Kidney epithelial cell (primary cell): ENCODE results near the gene SNRNP48. TPM values are rescaled to one million over a fixed set of nuclear protein-coding genes. Genes with fewer than 3 reads are reported as not detected.

ENCODE experiments used
- DNase-seq: peaks from one replicate; pipeline ENCODE4 v3.0.0-alpha.2; 2010; ENCODE audit warnings: low read depth
- H3K27me3 ChIP-seq: 2 replicates; pipeline ENCODE4 v1.6.0; 2011; ENCODE audit warnings: low read length; ENCODE audit not compliant: control insufficient read depth, insufficient read depth
- H3K36me3 ChIP-seq: 2 replicates; pipeline ENCODE4 v1.5.1; 2011; ENCODE audit warnings: low read length; ENCODE audit not compliant: control insufficient read depth, insufficient read depth
- H3K4me3 ChIP-seq: 2 replicates; pipeline ENCODE4 v1.5.1; 2011; ENCODE audit warnings: low read depth, mild to moderate bottlenecking, control low read depth, low read length
- total RNA-seq: library from RNA; depleted of rRNA; stranded (reverse); fragments of >200 nt; gene quantifications from 2 replicates; pipeline ENCODE4 v1.2.3, GENCODE V29; 2015
- TF ChIP-seq, protein P1 (sequence below): IDR thresholded peaks from 2 replicates; pipeline ENCODE4 v1.5.1; 2011; ENCODE audit warnings: mild to moderate bottlenecking, moderate library complexity, low read length, control low read depth, inconsistent platforms; ENCODE audit not compliant: insufficient read depth, poor library complexity, severe bottlenecking

Gene SNRNP48
- total RNA-seq, 1 donor from 2014 or later: 8.9 TPM

DNA sequence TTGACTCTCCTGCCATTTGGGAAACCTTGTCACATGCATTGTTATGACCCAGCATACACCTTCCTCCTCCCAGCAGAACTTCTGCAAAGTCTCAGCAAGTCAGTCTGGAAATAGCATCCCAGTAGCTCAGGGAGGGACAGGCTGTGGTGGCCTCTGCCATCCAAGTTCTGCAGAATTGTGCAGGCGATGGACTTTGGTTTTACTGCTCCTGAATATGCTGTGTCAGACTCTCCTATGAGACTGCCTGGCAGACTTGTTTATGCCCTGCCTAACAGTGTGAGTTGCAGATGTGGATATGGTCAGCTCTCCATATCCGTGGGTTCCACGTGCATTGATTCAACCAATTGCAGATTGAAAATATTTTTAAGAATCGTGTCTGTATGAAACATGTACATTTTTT is 52.8 kb downstream of the SNRNP48 start:
- Histone ChIP-seq H3K36me3 (no peaks in the 10 kb centered on the region), H3K27me3 (no peaks in the 10 kb centered on the region), H3K4me3 (no peak overlapping the region)
- TF ChIP-seq, protein P1, sequence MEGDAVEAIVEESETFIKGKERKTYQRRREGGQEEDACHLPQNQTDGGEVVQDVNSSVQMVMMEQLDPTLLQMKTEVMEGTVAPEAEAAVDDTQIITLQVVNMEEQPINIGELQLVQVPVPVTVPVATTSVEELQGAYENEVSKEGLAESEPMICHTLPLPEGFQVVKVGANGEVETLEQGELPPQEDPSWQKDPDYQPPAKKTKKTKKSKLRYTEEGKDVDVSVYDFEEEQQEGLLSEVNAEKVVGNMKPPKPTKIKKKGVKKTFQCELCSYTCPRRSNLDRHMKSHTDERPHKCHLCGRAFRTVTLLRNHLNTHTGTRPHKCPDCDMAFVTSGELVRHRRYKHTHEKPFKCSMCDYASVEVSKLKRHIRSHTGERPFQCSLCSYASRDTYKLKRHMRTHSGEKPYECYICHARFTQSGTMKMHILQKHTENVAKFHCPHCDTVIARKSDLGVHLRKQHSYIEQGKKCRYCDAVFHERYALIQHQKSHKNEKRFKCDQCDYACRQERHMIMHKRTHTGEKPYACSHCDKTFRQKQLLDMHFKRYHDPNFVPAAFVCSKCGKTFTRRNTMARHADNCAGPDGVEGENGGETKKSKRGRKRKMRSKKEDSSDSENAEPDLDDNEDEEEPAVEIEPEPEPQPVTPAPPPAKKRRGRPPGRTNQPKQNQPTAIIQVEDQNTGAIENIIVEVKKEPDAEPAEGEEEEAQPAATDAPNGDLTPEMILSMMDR: no peak
- DNase-seq: no peak

DNA sequence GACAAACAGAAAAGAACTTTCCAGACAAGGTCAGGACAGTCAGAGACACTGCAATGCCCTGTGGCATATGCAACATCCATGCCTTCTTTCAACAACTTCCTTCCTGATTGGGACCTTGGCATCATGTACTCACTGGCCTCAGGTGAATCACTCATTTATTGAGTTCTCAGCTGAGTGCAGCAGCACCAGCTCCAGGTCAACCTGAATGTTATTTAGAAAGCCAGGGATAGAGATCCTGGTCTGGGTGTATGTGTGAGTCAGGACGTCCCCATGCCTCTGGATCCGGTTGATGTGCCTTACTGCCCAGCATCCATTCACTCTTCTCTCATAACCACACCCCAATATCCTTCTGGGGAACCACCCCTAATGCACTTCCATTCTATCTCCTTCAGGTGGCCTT is 54.4 kb downstream of the SNRNP48 start:
- H3K27me3 ChIP-seq: no peaks in the 10 kb centered on the region
- H3K4me3 ChIP-seq: no peak overlapping the region
- no peaks in the 10 kb centered on the region for H3K36me3 ChIP-seq
- DNase-seq: no peak
- TF ChIP-seq, protein P1: no peak

DNA sequence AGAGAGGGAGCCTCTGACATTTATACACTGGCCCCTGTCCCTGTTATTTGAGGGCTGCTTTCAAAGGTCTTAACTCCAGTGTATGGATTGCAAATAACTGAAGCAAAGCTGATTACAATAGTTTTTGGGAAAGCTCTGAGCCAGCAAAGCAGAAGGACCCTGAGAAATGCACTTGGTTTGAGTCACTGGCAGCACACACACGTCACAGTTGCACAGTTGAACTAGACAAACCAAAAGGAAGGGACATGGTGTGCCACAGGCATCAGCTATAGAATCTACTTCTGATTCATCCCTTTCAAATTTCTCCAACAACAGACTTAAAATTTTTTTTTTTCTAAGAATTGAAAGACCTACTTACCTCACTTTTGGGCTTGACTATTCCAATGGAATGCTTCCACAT is 56.4 kb downstream of the SNRNP48 start:
- Histone ChIP-seq H3K4me3 (no peak overlapping the region), H3K27me3 (no peaks in the 10 kb centered on the region), H3K36me3 (no peaks in the 10 kb centered on the region)
- TF ChIP-seq, protein P1: no peak
- no peak for DNase-seq

DNA sequence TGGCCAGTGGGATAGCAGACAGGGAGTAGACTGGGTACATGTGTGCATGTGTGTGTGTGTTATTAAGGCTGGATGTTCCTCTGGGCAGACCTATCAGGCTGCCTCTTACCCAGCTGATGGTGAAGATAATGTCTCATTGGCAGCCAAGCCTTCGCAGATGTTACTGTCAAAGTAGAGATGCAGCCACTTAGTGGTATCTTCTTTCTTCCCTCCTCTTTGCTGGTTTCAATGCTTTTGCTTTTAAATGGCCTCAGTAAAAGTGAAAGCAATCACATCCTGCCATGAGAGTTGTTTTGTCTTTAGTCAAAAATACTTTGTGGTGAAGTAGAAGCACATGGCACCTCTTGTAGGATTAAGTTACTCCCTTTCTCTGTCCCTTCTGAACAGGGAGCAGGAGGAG is 57.5 kb downstream of the SNRNP48 start:
- no peak for DNase-seq
- H3K36me3 ChIP-seq: no peaks in the 10 kb centered on the region
- TF ChIP-seq, protein P1: no peak
- no peak overlapping the region for H3K4me3 ChIP-seq
- no peaks in the 10 kb centered on the region for H3K27me3 ChIP-seq

DNA sequence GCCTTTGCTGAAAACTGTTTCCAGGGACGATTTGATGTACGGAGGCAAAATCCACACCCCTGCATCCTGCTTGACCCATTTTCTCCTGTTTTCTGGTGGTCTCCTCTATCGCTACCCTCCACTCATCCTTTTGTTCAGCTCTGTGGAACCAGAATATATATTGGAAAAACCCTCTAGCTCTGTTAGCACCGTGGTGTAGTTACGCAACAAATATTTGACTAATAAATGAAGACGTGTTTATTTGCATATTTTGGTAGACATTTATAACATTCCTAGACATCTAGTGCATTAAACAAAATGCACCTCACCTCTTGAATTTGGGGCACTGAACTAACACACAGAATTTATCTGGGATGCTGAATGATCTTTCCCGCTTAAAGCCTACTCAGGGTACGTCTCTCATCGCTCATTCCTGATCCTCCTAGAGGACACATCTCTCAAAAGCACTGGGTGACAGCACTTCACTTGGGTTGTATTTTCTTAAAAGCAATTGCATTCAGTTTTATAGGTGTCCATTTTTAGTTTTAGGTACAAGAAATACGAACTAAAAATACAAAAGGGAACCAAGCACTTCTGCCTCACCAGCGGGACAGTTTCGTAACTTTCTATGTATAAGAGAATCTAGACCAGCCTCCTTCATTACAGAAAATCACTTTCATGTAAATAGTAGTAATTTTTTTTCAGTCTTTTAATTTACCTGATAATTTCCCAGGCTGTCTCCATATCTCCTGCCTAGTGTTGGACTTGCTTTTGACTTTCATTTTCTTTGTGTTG is 59.2 kb downstream of the SNRNP48 start:
- TF ChIP-seq, protein P1: no peak
- DNase-seq: no peak
- Histone ChIP-seq H3K36me3 (no peaks in the 10 kb centered on the region), H3K27me3 (no peaks in the 10 kb centered on the region), H3K4me3 (no peak overlapping the region)

DNA sequence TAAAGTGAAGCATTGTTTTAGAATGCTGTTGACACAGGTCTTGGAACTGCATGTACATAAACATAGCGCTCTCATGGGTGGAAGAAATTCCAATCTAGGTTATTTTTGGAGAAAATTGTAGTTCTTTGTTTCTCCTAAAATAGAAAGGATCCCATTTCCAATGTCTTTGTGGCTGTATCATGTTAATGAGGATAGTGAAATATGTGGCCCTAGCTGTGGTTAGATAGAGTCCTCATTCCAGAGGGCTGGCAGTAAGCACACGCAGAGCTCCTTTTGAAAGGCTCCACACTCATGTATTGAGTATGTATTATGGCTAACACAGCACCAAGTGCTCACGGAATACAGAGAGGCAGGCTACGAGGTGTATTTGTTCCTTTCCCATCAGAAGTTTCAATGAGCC is 60.9 kb downstream of the SNRNP48 start:
- Histone ChIP-seq H3K27me3 (no peaks in the 10 kb centered on the region), H3K4me3 (no peak overlapping the region), H3K36me3 (no peaks in the 10 kb centered on the region)
- DNase-seq: no peak
- TF ChIP-seq, protein P1: no peak
